Adrenal gland (tissue), 12 donors: ENCODE measurements around the gene AHNAK. TPM values are rescaled to one million over a fixed set of nuclear protein-coding genes. Genes with fewer than 3 reads are reported as not detected.

Experiments
- DNase-seq, 7 donors: peaks; one replicate each; pipeline ENCODE4 v3.0.0-alpha.2; 2019 to 2020
- H3K27ac ChIP-seq, 5 donors: fragments of 200-600 bp; sonication (generic) in 4 of 5; 1 replicate in 3 of 5; 2 replicates in 2 of 5; pipeline versions ENCODE4 v1.5.1 to v1.8.0; 2016 to 2020; ENCODE audit warnings: mild to moderate bottlenecking in 1 of 5
- H3K27me3 ChIP-seq: fragments of 200-600 bp; 2 replicates; pipeline ENCODE4 v1.8.0; 2021
- H3K36me3 ChIP-seq, 2 donors: fragments of 200-600 bp; replicated peaks in 1 of 2; 1 replicate in 1 of 2; 2 replicates in 1 of 2; pipeline versions ENCODE4 v1.5.1 to v1.8.0; 2018 to 2022
- H3K4me1 ChIP-seq, 2 donors: fragments of 200-600 bp; replicated peaks in 1 of 2; 1 replicate in 1 of 2; 2 replicates in 1 of 2; pipeline versions ENCODE4 v1.5.1 to v1.8.0; 2018 to 2021
- H3K4me3 ChIP-seq, 4 donors: fragments of 200-600 bp; sonication (generic) in 3 of 4; one replicate each; pipeline ENCODE4 v1.5.1; 2016 to 2018
- H3K9me3 ChIP-seq, 3 donors: fragments of 200-600 bp; sonication (generic) in 1 of 3; replicated peaks in 1 of 3; 1 replicate in 2 of 3; 2 replicates in 1 of 3; pipeline versions ENCODE4 v1.5.1 to v1.8.0; 2016 to 2021
- POLR2A ChIP-seq, 2 donors: fragments of 450-650 bp; IDR thresholded peaks; one replicate each; pipeline ENCODE4 v1.6.1; 2017; ENCODE audit warnings: antibody characterized with exemption in 2 of 2, mild to moderate bottlenecking in 2 of 2, moderate library complexity in 1 of 2
- WGBS, 4 donors: extraction: QIAGEN DNeasy Blood & Tissue Kit in 2 of 4; methylation state at CpG; one replicate each; pipeline versions ENCODE4 v1.1.5 to v1.1.7; 2013 to 2017; 5-methylcytosine and 5-hydroxymethylcytosine counted together
- intact Hi-C, 2 donors: fragments of 100-400 bp; cut with DNase I; formaldehyde crosslinking; loops; one replicate each; pipeline versions ENCODE4 v1.14.1 to v1.15.0; 2022 to 2023
- polyA plus RNA-seq, 3 donors: library from polyadenylated mRNA; stranded (reverse); fragments of 200-250 nt in 2 of 3; fragments of 350-450 nt in 1 of 3; fragmentation: Illumina TruSeq in 1 of 3; extraction: RNeasy Lipid Tissue Mini Kit (QIAGEN cat#74804) in 1 of 3; gene quantifications; one replicate each; pipeline ENCODE4 v1.2.3, GENCODE V29; 2013 to 2014
- total RNA-seq, 9 donors: library from RNA; depleted of rRNA in 4 of 9; stranded (reverse); fragments of >200 nt in 4 of 9; fragments of 120-200 nt in 1 of 9; fragmentation: NEBNext Ultra II Directional in 1 of 9; extraction: Animal tissue kit (Norgen Biotek cat#: 25700) in 1 of 9; gene quantifications; one replicate each; pipeline versions ENCODE4 v1.1.0 to v1.2.4, GENCODE V29; 2013 to 2023
- TF ChIP-seq, protein P1 (sequence below), 6 experiments: fragments of 450-650 bp in 4 of 6; fragments of 200-600 bp in 2 of 6; sonication (generic) in 1 of 6; IDR thresholded peaks; 1 replicate in 5 of 6; 2 replicates in 1 of 6; pipeline versions ENCODE4 v1.5.1 to v1.8.0; 2016 to 2021; ENCODE audit warnings: antibody characterized with exemption in 6 of 6, mild to moderate bottlenecking in 2 of 6, moderate library complexity in 1 of 6
- donor health status: healthy with polysubstance abuse.
- donor health status: Bipolar disorder and iron deficiency.
- donor health status: DM: yes; HTN: yes; CAD: no.
- donor health status: DM: no; HTN: no; CAD: no.
- donor health status: DM: no; HTN: no; CAD: no.
- donor health status: DM: yes; HTN: yes; CAD: no.

The AHNAK gene
- total and polyA plus RNA-seq, 12 donors = 32.0 to 307 (median 175) TPM

DNA sequence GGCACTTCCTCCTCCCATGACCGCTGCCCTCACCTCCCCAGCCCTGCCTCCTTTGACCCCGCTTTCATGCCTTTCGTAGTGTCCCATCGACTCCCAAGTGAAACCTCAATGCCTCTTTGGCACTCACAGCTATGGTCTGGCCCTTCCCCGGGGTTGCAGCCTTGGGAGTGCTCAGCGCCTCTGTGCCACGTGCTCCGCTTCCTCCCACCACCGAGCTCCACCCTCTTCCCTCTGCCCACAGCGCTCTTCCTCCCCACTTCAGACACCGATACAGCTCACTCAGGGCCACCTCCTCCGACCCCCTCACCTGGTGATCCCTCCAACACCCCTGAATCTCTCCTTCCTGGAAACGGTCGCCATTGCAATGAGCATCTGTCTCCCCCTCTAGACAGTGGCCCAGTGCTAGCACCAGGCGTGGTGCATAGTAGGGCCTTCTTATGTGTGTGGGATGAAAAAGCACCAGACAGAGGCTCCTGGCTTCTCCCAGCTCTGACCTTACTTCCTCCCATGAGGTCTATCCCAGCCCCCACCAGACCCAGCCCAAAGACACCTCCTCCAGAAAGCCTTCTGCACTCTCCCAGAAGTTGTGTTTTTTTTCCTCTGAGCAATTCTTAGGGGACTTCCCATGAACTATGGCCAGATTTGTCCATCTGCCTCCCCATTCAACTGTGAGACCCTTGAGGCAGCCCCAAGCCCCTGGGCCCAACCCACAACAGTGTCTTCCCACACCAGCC lies 144.2 kb downstream of the AHNAK start:
- Histone ChIP-seq H3K9me3 (no peaks in the 10 kb centered on the region), H3K4me3 (no peak overlapping the region), H3K27me3 (no peaks in the 10 kb centered on the region), H3K36me3 (no peaks in the 10 kb centered on the region), H3K27ac (peak overlapping the region in 2 of 5 donors; percentile 8 to 88), H3K4me1 (peaks cover 0 to 28% of the 10 kb centered on the region in 2 donors)
- 49 to 60% (median 53%) methylated on average over 15 of the region's 15 CpGs for WGBS, 4 donors
- intact Hi-C loops = no loop called here
- DNase-seq = peak in 6 of 7 donors; percentile 43 to 66 (median 54)
- no peak for TF ChIP-seq POLR2A (IDR thresholded peaks at IDR 0.05)
- TF ChIP-seq, protein P1, sequence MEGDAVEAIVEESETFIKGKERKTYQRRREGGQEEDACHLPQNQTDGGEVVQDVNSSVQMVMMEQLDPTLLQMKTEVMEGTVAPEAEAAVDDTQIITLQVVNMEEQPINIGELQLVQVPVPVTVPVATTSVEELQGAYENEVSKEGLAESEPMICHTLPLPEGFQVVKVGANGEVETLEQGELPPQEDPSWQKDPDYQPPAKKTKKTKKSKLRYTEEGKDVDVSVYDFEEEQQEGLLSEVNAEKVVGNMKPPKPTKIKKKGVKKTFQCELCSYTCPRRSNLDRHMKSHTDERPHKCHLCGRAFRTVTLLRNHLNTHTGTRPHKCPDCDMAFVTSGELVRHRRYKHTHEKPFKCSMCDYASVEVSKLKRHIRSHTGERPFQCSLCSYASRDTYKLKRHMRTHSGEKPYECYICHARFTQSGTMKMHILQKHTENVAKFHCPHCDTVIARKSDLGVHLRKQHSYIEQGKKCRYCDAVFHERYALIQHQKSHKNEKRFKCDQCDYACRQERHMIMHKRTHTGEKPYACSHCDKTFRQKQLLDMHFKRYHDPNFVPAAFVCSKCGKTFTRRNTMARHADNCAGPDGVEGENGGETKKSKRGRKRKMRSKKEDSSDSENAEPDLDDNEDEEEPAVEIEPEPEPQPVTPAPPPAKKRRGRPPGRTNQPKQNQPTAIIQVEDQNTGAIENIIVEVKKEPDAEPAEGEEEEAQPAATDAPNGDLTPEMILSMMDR (IDR thresholded peaks at IDR 0.05) = no peak

DNA sequence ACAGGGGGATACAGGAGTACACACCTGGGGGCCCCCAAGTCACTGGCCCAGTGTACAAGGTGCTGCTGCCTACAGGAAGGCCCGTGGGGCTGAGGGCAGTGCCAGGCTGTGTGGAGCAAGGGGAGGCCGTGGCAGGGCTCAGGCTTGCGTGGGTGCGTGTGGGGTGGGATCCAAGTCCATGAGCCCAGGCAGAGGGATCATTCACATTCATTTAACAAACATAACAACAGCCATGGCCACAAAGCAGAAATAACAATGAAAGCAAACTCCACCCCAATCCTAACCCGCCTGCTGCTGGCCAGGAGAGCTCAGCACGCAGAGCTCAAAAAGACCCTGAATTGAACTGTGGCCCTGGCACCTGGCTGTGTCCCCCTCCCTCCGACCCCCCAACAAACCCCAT lies 144.8 kb downstream of the AHNAK start:
- Histone ChIP-seq H3K36me3 (no peaks in the 10 kb centered on the region), H3K4me3 (no peak overlapping the region), H3K9me3 (no peaks in the 10 kb centered on the region), H3K4me1 (peaks cover 0 to 28% of the 10 kb centered on the region in 2 donors), H3K27me3 (no peaks in the 10 kb centered on the region), H3K27ac (peak overlapping the region in 3 of 5 donors; percentile 8 to 88 (median 15))
- intact Hi-C loops = no loop called here
- WGBS, 4 donors = 69 to 78% (median 73%) methylated on average over 7 of the region's 7 CpGs
- TF ChIP-seq, protein P1 (IDR thresholded peaks at IDR 0.05) = no peak
- TF ChIP-seq POLR2A (IDR thresholded peaks at IDR 0.05) = no peak
- DNase-seq = no peak

DNA sequence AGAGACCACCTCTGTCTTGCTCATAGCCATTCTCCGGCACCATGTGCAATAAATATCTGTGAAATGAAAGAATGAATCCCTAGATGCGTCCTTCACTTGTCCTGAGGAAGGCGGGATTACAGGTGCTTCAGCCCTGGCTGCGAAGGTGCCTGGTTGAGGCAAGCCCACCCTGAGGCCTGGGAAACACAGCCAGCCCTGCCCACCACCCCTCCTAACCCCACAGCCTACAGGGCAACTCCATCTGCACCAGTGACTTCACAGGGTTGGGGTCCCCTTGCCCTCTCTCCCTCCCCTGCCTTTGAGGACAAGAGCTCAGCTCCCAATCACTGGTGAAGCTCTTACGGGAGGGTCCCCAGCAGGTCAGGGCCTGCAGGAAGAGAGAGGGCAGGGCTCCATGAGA lies 145.2 kb downstream of the AHNAK start:
- DNase-seq = no peak
- H3K36me3 ChIP-seq = no peaks in the 10 kb centered on the region
- H3K4me3 ChIP-seq = no peak overlapping the region
- no peaks in the 10 kb centered on the region for H3K27me3 ChIP-seq
- TF ChIP-seq POLR2A (IDR thresholded peaks at IDR 0.05) = no peak
- TF ChIP-seq, protein P1 (IDR thresholded peaks at IDR 0.05) = no peak
- intact Hi-C loops = no loop called here
- peaks cover 0 to 28% of the 10 kb centered on the region in 2 donors for H3K4me1 ChIP-seq
- no peaks in the 10 kb centered on the region for H3K9me3 ChIP-seq
- WGBS, 4 donors = 69 to 94% (median 91%) methylated on average over 2 to 5 of the region's 5 CpGs
- H3K27ac ChIP-seq = peak overlapping the region in 3 of 5 donors; percentile 15 to 88 (median 44)

DNA sequence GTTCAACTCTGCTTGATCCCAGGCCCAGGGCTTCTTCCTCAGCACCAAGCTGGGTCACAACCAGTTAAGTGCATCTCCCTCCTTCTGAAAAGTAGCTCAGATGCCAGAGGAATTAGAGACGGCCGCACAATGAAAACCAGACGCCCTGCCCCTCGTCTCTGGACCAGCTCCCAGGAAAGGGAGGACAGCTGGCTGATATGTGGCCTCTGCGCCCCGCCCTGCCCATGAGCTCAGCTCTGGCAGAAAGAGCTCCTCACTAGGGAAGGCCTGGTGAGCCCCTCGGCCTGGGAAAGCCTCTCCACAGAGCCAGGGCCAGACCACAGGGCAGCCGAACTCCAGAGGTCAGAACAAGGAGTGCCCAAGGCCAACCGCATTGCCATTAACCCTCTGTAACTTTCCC lies 145.8 kb downstream of the AHNAK start:
- Histone ChIP-seq H3K36me3 (no peaks in the 10 kb centered on the region), H3K27ac (peak overlapping the region in 2 of 5 donors; percentile 45 to 88), H3K4me3 (no peak overlapping the region), H3K4me1 (peaks cover 0 to 28% of the 10 kb centered on the region in 2 donors), H3K9me3 (no peaks in the 10 kb centered on the region), H3K27me3 (no peaks in the 10 kb centered on the region)
- WGBS, 4 donors = 49 to 80% (median 54%) methylated on average over 1 to 9 of the region's 9 CpGs
- peak in 6 of 7 donors; percentile 49 to 88 (median 68) for DNase-seq
- TF ChIP-seq POLR2A (IDR thresholded peaks at IDR 0.05) = no peak
- TF ChIP-seq, protein P1 (IDR thresholded peaks at IDR 0.05) = no peak
- intact Hi-C loops = no loop called here
